Activated CD8-positive, alpha-beta memory T cell treated with anti-CD3 and anti-CD28 coated beads for 24 hours (primary cell): Measurements from ENCODE around the gene SMARCC1.

Experiments
- DNase-seq: peaks from one replicate; pipeline ENCODE4 v3.0.0-alpha.2; 2020

SMARCC1 gene

GRCh38 chr3:47536221-47536891 lies 245.3 kb downstream of the SMARCC1 start:
- no peak for DNase-seq
